Osteocyte (in vitro differentiated cells): ENCODE results near the gene MRGPRX1. TPM values are rescaled to one million over a fixed set of nuclear protein-coding genes. Genes with fewer than 3 reads are reported as not detected.

Source experiments
- DNase-seq: peaks from one replicate; pipeline ENCODE4 v3.0.0; 2021; ENCODE audit warnings: mixed read lengths; ENCODE audit not compliant: unreplicated experiment; ENCODE audit errors: extremely low spot score
- H3K27ac Mint-ChIP-seq: one replicate; pipeline ENCODE4 v1.8.0; 2021; ENCODE audit warnings: mild to moderate bottlenecking, mixed read lengths; ENCODE audit not compliant: unreplicated experiment
- H3K27me3 Mint-ChIP-seq: one replicate; pipeline ENCODE4 v1.8.0; 2021; ENCODE audit warnings: mixed read lengths; ENCODE audit not compliant: unreplicated experiment
- H3K36me3 Mint-ChIP-seq: one replicate; pipeline ENCODE4 v1.8.0; 2021; ENCODE audit warnings: mixed read lengths; ENCODE audit not compliant: unreplicated experiment
- H3K4me1 Mint-ChIP-seq: one replicate; pipeline ENCODE4 v1.8.0; 2021; ENCODE audit warnings: mixed read lengths; ENCODE audit not compliant: unreplicated experiment
- H3K4me3 Mint-ChIP-seq: one replicate; pipeline ENCODE4 v1.8.0; 2021; ENCODE audit warnings: mild to moderate bottlenecking, moderate library complexity, mixed read lengths; ENCODE audit not compliant: unreplicated experiment
- H3K9me3 Mint-ChIP-seq: one replicate; pipeline ENCODE4 v1.8.0; 2021; ENCODE audit warnings: mixed read lengths; ENCODE audit not compliant: unreplicated experiment
- CTCF ChIP-seq: fragments of 200-600 bp; sonication (generic); IDR thresholded peaks from 2 replicates; pipeline ENCODE4 v1.5.0; 2021; ENCODE audit warnings: antibody characterized with exemption, mild to moderate bottlenecking, moderate library complexity
- total RNA-seq: library from RNA; stranded (reverse); gene quantifications from 2 replicates; pipeline ENCODE4 v1.2.1, GENCODE V29; 2021

MRGPRX1 gene
- total RNA-seq, 1 donor from 2014 or later = not detected

GRCh38 chr11:18972336-18972735 is 33.1 kb upstream of the MRGPRX1 start:
- H3K9me3 Mint-ChIP-seq = no peaks in the 10 kb centered on the region
- H3K27ac Mint-ChIP-seq = no peak overlapping the region
- H3K4me1 Mint-ChIP-seq = no peaks in the 10 kb centered on the region
- no peaks in the 10 kb centered on the region for H3K36me3 Mint-ChIP-seq
- TF ChIP-seq CTCF = no peak
- no peak overlapping the region for H3K4me3 Mint-ChIP-seq
- H3K27me3 Mint-ChIP-seq = peaks cover 4% of the 10 kb centered on the region
- no peak for DNase-seq

GRCh38 chr11:18969720-18970119 is 30.5 kb upstream of the MRGPRX1 start:
- no peaks in the 10 kb centered on the region for H3K4me1 Mint-ChIP-seq
- no peaks in the 10 kb centered on the region for H3K9me3 Mint-ChIP-seq
- H3K27me3 Mint-ChIP-seq = peaks cover 5% of the 10 kb centered on the region
- H3K27ac Mint-ChIP-seq = no peak overlapping the region
- H3K4me3 Mint-ChIP-seq = no peak overlapping the region
- no peak for DNase-seq
- no peak for TF ChIP-seq CTCF
- no peaks in the 10 kb centered on the region for H3K36me3 Mint-ChIP-seq

DNA sequence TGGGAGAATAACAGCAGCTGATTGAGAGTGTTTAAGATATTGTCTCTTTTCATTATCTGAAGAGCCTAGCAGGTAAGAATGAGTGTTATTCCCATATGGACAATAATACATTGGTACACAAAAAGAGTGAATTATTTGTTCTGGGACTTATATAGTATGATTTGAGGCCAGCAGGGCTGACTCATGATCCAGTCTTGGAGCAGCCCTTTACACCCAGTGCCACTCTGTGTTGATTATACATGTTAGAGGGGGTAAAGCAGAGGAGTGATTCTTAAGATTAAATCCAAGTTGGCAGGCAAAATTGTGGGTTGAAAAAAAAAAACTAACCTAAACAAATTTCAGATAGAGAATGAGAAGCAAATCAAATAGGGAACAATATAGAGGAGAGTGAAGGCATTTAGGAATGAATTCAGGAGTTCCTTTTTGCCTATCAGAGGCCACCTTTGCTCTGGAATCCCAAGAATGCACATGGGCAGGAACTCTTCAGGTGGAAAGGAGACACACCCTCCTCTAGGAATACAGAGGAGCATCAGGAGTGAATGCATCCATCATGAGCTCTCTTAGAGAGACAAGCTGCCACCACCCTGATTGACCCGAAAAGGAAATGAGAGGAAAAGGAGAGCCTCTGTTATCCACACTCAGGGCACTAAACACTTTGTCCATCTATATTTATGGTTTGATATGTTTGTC is 19.2 kb upstream of the MRGPRX1 start:
- H3K27ac Mint-ChIP-seq = no peak overlapping the region
- H3K36me3 Mint-ChIP-seq = no peaks in the 10 kb centered on the region
- peaks cover 3% of the 10 kb centered on the region for H3K27me3 Mint-ChIP-seq
- TF ChIP-seq CTCF = no peak
- H3K4me3 Mint-ChIP-seq = no peak overlapping the region
- no peak for DNase-seq
- H3K4me1 Mint-ChIP-seq = no peaks in the 10 kb centered on the region
- H3K9me3 Mint-ChIP-seq = no peaks in the 10 kb centered on the region

GRCh38 chr11:18956630-18957029 is 17.4 kb upstream of the MRGPRX1 start:
- H3K27me3 Mint-ChIP-seq = peaks cover 3% of the 10 kb centered on the region
- H3K36me3 Mint-ChIP-seq = no peaks in the 10 kb centered on the region

More at GRCh38 chr11:18956630-18957029, 17.4 kb upstream of the MRGPRX1 start:
- Mint-ChIP-seq H3K27ac (no peak overlapping the region), H3K4me3 (no peak overlapping the region), H3K4me1 (no peaks in the 10 kb centered on the region), H3K9me3 (no peaks in the 10 kb centered on the region)
- DNase-seq = no peak
- TF ChIP-seq CTCF = no peak
